Tibial nerve (tissue), 4 donors: ENCODE data around the gene INPP4B. TPM values are rescaled to one million over a fixed set of nuclear protein-coding genes. Genes with fewer than 3 reads are reported as not detected.

Experiments used
- DNase-seq, 2 donors: peaks; one replicate each; pipeline ENCODE4 v3.0.0-alpha.2; 2019; ENCODE audit warnings: low spot score in 2 of 2
- H3K27ac ChIP-seq, 4 donors: fragments of 200-600 bp; sonication (generic) in 3 of 4; one replicate each; pipeline ENCODE4 v1.5.1; 2017 to 2019; ENCODE audit warnings: mild to moderate bottlenecking in 1 of 4
- H3K27me3 ChIP-seq, 2 donors: fragments of 200-600 bp; sonication (generic) in 1 of 2; one replicate each; pipeline versions ENCODE4 v1.5.1 to v1.6.0; 2017 to 2019
- H3K36me3 ChIP-seq, 3 donors: fragments of 200-600 bp; sonication (generic); one replicate each; pipeline ENCODE4 v1.5.1; 2018 to 2019
- H3K4me1 ChIP-seq, 4 donors: fragments of 200-600 bp; sonication (generic) in 3 of 4; one replicate each; pipeline ENCODE4 v1.5.1; 2017 to 2019
- H3K4me3 ChIP-seq, 4 donors: fragments of 200-600 bp; sonication (generic) in 3 of 4; one replicate each; pipeline ENCODE4 v1.5.1; 2017 to 2019; ENCODE audit warnings: mild to moderate bottlenecking in 1 of 4, moderate library complexity in 1 of 4
- H3K9me3 ChIP-seq, 4 donors: fragments of 200-600 bp; sonication (generic) in 3 of 4; one replicate each; pipeline ENCODE4 v1.5.1; 2017 to 2019
- EP300 ChIP-seq, 2 donors: sonication (generic); formaldehyde crosslinking; IDR thresholded peaks; one replicate each; pipeline ENCODE4 v1.6.1; 2017; ENCODE audit warnings: antibody characterized with exemption in 2 of 2, mild to moderate bottlenecking in 1 of 2
- POLR2A ChIP-seq, 2 donors: fragments of 450-650 bp; IDR thresholded peaks; one replicate each; pipeline ENCODE4 v1.6.1; 2017; ENCODE audit warnings: antibody characterized with exemption in 2 of 2, mild to moderate bottlenecking in 2 of 2, moderate library complexity in 2 of 2
- WGBS, 2 donors: methylation state at CpG; one replicate each; pipeline ENCODE4 v1.1.5; 2018; 5-methylcytosine and 5-hydroxymethylcytosine counted together
- total RNA-seq, 4 donors: library from RNA; depleted of rRNA; stranded (reverse); fragments of >200 nt; gene quantifications; one replicate each; pipeline ENCODE4 v1.1.0, GENCODE V29; 2016
- TF ChIP-seq, protein P1 (sequence below), 5 experiments: fragments of 200-600 bp in 3 of 5; fragments of 450-650 bp in 2 of 5; sonication (generic) in 3 of 5; IDR thresholded peaks; one replicate each; pipeline ENCODE4 v1.5.1; 2016 to 2019; ENCODE audit warnings: antibody characterized with exemption in 5 of 5, mild to moderate bottlenecking in 3 of 5, moderate library complexity in 2 of 5

INPP4B gene
- total RNA-seq, 4 donors from 2014 or later, result 16.3 to 32.4 (median 24.8) TPM

DNA sequence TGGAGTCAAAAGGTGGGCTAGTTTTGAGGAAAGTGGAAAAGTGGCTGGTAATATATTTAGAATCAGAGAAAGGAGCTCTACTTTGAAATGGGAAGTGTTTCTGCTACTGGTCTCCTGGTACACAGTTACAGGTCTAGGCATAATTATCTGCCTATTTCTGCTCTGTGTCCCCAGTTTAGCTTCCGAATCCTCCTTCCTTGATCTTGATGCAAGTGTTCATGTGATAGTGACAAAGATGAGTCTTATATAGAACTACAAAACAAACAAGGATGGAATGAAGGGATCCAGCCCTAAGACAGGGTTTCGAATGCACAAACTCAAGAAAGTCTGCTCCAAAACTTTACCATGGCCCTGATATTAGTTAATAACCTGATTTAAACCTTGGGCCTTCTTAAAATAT lies 580.2 kb downstream of the INPP4B start:
- 91 to 96% methylated on average over 2 of the region's 2 CpGs for WGBS, 2 donors
- Histone ChIP-seq H3K9me3 (no peaks in the 10 kb centered on the region), H3K4me3 (no peak overlapping the region), H3K4me1 (peaks cover 0 to 7% (median 0%) of the 10 kb centered on the region in 4 donors), H3K36me3 (no peaks in the 10 kb centered on the region), H3K27ac (no peak overlapping the region), H3K27me3 (no peaks in the 10 kb centered on the region)
- no peak for DNase-seq
- TF ChIP-seq POLR2A (IDR thresholded peaks at IDR 0.05) (no peak), EP300 (IDR thresholded peaks at IDR 0.05) (no peak)
- TF ChIP-seq, protein P1, sequence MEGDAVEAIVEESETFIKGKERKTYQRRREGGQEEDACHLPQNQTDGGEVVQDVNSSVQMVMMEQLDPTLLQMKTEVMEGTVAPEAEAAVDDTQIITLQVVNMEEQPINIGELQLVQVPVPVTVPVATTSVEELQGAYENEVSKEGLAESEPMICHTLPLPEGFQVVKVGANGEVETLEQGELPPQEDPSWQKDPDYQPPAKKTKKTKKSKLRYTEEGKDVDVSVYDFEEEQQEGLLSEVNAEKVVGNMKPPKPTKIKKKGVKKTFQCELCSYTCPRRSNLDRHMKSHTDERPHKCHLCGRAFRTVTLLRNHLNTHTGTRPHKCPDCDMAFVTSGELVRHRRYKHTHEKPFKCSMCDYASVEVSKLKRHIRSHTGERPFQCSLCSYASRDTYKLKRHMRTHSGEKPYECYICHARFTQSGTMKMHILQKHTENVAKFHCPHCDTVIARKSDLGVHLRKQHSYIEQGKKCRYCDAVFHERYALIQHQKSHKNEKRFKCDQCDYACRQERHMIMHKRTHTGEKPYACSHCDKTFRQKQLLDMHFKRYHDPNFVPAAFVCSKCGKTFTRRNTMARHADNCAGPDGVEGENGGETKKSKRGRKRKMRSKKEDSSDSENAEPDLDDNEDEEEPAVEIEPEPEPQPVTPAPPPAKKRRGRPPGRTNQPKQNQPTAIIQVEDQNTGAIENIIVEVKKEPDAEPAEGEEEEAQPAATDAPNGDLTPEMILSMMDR (IDR thresholded peaks at IDR 0.05), result no peak

DNA sequence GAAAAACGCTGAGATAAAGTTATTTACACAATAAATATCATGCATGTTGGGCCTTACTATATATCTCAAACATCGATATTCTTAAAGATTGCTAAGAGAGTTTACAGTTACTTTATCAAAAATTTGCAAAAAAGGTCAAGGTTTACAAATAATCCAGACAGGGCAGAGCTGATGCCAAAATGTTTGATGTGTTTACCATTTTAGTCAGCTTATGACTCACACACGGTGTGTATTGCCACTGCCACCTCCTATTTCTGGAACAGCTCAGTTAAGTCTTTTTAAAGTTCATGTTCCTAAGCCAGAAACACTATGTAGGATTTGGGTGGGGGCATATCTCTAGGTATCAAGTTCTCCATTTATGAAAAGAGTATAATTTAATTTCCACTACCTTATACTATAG lies 580.6 kb downstream of the INPP4B start:
- Histone ChIP-seq H3K9me3 (no peaks in the 10 kb centered on the region), H3K36me3 (no peaks in the 10 kb centered on the region), H3K27ac (no peak overlapping the region), H3K27me3 (no peaks in the 10 kb centered on the region), H3K4me3 (no peak overlapping the region), H3K4me1 (peaks cover 0 to 7% (median 0%) of the 10 kb centered on the region in 4 donors)
- 67 to 71% methylated on average over 3 of the region's 3 CpGs for WGBS, 2 donors
- DNase-seq, result no peak
- TF ChIP-seq, protein P1 (IDR thresholded peaks at IDR 0.05), result no peak
- no peak for TF ChIP-seq POLR2A (IDR thresholded peaks at IDR 0.05)
- no peak for TF ChIP-seq EP300 (IDR thresholded peaks at IDR 0.05)

DNA sequence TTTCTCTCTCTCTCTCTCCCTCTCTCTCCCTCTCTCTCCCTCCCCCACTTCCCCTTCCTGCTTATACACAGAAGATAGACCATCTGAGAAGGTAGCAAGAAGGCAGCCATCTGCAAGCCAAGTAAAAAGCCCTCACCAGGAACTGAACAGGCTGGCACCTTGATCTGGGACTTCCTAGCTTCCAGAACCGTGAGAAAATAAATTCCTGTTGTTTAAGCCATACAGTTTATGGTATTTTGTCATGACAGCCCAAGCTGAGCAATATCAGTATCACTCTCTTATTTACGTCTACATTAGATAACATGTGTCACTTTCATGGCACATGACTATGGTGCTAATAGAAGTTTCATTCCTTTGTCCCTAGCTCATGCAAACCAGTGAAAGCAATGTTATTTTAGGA lies 581.1 kb downstream of the INPP4B start:
- Histone ChIP-seq H3K27ac (no peak overlapping the region), H3K27me3 (no peaks in the 10 kb centered on the region), H3K4me3 (no peak overlapping the region), H3K9me3 (no peaks in the 10 kb centered on the region), H3K36me3 (no peaks in the 10 kb centered on the region), H3K4me1 (peaks cover 0 to 7% (median 0%) of the 10 kb centered on the region in 4 donors)
- no peak for DNase-seq
- WGBS, 2 donors, result 77 to 82% methylated on average over 2 of the region's 2 CpGs
- TF ChIP-seq POLR2A (IDR thresholded peaks at IDR 0.05) (no peak), EP300 (IDR thresholded peaks at IDR 0.05) (no peak)
- TF ChIP-seq, protein P1 (IDR thresholded peaks at IDR 0.05), result no peak

DNA sequence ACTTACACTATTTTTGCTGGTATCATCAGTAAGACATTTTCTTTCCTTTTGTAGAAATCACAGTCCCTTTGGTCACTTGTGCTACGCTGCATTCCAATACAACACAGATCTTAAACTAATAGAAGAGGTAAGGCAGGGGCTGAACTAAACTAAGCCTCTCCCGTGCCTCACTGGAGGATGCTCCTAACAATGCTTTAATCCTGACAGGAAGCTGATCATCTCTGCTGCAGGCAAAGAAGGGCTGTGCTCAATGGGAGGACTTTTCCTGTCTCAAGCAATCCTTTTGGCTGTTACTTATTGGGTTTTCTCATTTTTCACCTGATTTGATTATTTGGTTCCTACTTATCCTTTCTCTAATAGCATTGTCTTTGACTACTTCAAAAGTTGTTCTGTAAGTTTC lies 583.1 kb downstream of the INPP4B start:
- H3K36me3 ChIP-seq, result no peaks in the 10 kb centered on the region
- TF ChIP-seq POLR2A (IDR thresholded peaks at IDR 0.05) (no peak), EP300 (IDR thresholded peaks at IDR 0.05) (no peak)
- TF ChIP-seq, protein P1 (IDR thresholded peaks at IDR 0.05), result no peak
- H3K27ac ChIP-seq, result no peak overlapping the region
- no peaks in the 10 kb centered on the region for H3K27me3 ChIP-seq
- DNase-seq, result no peak
- peaks cover 0 to 7% (median 0%) of the 10 kb centered on the region in 4 donors for H3K4me1 ChIP-seq
- H3K9me3 ChIP-seq, result no peaks in the 10 kb centered on the region
- H3K4me3 ChIP-seq, result no peak overlapping the region
- 69 to 70% methylated on average over 2 of the region's 2 CpGs for WGBS, 2 donors

DNA sequence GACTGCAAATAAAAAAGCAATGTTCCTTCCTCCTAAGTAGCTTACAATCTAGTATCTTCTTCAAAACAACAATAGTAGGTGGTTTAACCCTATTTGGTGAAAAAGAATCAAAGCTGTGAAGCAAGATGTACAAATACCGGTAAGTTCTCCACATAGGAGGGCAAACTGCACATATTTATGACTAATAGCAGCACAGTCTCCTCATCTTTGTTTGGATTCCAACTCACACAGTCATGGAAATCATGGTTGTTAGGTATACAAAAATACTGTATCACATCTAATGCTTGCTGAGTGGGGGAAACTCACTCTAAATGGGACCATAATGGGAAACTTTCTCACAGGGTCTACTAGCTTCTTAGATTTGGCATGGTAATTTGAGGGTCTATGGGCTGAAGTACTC lies 597.2 kb downstream of the INPP4B start:
- no peak overlapping the region for H3K27ac ChIP-seq
- WGBS, 2 donors, result 94 to 100% methylated on average over 1 of the region's 1 CpG
- TF ChIP-seq, protein P1 (IDR thresholded peaks at IDR 0.05), result no peak
- TF ChIP-seq POLR2A (IDR thresholded peaks at IDR 0.05) (no peak), EP300 (IDR thresholded peaks at IDR 0.05) (no peak)
- no peaks in the 10 kb centered on the region for H3K4me1 ChIP-seq
- no peak for DNase-seq
- no peak overlapping the region for H3K4me3 ChIP-seq
- peaks cover 0 to 12% (median 2%) of the 10 kb centered on the region in 4 donors for H3K9me3 ChIP-seq
- no peaks in the 10 kb centered on the region for H3K27me3 ChIP-seq
- no peaks in the 10 kb centered on the region for H3K36me3 ChIP-seq
